ENCODE measurements around the gene BPHL. TPM values are rescaled to one million over a fixed set of nuclear protein-coding genes. Genes with fewer than 3 reads are reported as not detected.

Gene BPHL
- total RNA-seq, 6 experiments from 2014 or later: 30.4 to 142 (median 68.6) TPM

DNA sequence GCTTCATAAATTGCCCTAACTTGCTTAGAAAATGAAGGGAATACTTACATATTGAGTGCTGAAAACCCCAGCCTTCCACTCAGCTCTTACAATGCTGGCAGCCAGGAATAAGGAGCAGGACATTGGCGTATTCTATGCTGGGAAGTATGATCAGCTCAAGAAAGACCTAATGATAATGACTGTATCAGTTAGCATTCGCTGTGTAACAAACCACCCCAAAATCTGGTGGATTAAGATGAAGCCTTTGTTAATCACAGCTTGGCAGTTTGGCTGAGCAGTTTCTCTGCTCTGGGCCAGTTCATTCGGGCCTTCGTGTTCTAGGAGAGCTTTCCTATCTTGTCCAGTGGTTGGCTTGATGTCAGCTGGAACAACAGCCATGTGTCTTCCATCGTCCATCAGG, 72.3 kb downstream of the BPHL start:
- intact Hi-C loops (cut with DNase I): no loop called here
- no peak for DNase-seq
- Histone ChIP-seq H3K36me3 (no peaks in the 10 kb centered on the region), H3K27ac (no peak overlapping the region), H3K27me3 (no peaks in the 10 kb centered on the region), H3K4me1 (no peaks in the 10 kb centered on the region), H3K9me3 (no peaks in the 10 kb centered on the region), H3K4me3 (no peak overlapping the region)
- 40% methylated on average over 1 of the region's 5 CpGs for WGBS (ENCODE audit: insufficient coverage, low coverage, low lambda C conversion rate, missing lambda C conversion rate)
- ATAC-seq: no peak
- TF ChIP-seq, protein P1, sequence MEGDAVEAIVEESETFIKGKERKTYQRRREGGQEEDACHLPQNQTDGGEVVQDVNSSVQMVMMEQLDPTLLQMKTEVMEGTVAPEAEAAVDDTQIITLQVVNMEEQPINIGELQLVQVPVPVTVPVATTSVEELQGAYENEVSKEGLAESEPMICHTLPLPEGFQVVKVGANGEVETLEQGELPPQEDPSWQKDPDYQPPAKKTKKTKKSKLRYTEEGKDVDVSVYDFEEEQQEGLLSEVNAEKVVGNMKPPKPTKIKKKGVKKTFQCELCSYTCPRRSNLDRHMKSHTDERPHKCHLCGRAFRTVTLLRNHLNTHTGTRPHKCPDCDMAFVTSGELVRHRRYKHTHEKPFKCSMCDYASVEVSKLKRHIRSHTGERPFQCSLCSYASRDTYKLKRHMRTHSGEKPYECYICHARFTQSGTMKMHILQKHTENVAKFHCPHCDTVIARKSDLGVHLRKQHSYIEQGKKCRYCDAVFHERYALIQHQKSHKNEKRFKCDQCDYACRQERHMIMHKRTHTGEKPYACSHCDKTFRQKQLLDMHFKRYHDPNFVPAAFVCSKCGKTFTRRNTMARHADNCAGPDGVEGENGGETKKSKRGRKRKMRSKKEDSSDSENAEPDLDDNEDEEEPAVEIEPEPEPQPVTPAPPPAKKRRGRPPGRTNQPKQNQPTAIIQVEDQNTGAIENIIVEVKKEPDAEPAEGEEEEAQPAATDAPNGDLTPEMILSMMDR (IDR thresholded peaks at IDR 0.05): no peak

DNA sequence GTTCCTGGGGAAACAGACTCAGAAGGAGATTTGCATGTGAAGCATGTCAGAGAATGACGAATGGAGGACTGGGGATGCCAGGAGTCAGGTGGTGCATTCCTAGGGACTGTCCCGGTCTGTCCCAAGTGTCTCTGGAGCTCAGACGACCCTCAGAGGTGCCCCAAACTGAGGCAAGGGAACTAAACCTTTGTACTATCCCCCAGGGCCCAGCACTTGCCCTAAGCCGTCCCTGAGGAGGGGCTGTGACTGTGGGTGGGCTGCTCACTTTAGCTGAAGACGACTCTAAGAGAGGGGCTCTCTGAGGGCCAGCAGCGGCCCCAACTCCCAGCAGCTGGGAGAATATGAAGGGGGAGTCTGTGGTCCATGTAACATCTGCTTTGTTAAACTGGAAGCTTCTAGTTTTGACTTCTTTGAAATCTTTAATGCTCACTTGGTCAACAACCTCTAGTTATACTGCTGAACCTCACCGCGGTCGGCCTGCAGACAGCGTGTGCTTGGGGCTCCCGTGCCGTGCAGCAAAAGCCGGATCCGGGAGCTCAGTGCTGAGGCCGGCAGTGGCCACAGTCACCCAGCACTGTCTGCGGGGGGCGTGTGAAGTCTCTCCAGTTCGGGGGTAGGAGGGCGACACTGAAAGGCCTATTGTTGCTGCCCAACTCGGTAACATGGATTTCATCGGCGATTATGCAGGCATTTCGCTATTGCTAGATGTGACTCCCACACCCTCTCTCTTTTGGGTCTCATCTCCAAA, 74.8 kb downstream of the BPHL start:
- no peak overlapping the region for H3K4me3 ChIP-seq
- intact Hi-C loops (cut with DNase I): no loop called here
- H3K36me3 ChIP-seq: no peaks in the 10 kb centered on the region
- H3K27me3 ChIP-seq: no peaks in the 10 kb centered on the region
- TF ChIP-seq, protein P1 (IDR thresholded peaks at IDR 0.05): no peak
- TF ChIP-seq POLR2A (IDR thresholded peaks at IDR 0.05): no peak
- H3K4me1 ChIP-seq: no peaks in the 10 kb centered on the region
- H3K9me3 ChIP-seq: no peaks in the 10 kb centered on the region
- DNase-seq (no peak), ATAC-seq (no peak)
- no peak overlapping the region for H3K27ac ChIP-seq
- 72% methylated on average over 5 of the region's 23 CpGs for WGBS (ENCODE audit: insufficient coverage, low coverage, low lambda C conversion rate, missing lambda C conversion rate)

DNA sequence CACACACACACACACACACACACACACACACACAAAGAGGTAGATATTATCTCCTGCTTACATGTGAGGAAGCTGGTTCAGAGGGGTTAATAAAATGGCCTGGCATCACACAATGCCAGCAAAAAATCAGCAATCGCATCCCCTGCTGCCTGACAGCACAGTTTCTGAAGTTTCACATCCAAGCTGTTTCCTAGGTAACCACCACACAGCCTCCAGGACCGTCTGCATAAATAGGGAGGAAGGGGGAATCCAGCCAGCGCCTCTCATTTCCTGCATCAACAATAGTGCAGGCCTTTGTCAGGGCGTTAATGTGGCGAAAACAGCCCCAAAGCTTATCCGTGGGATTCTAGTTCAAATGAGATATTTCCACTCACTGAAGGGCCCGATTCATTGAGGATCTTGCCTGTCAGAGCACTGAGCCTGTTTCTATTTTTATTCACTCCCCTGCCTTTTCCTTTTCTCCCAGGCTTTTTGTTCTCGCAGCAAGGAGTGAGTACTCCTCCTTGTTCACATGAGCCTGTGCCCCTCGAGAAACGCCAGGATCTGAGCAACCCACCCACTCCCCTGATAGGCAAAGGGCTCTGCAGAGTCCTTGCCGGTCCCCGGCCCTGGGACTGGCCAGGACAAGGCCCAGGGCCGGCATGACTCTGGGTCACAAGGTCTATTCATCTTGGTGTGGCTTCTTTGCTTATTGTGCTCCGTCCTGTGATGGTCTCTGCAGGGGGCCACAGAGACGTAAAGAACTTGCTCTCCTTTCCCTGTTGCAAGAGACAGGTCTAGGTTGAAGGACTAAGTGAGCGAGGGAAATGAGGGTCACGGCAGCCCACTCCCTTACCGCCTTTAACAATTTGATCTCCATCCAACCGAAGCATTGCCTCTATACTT, 76.3 kb downstream of the BPHL start:
- no peaks in the 10 kb centered on the region for H3K4me1 ChIP-seq
- no peaks in the 10 kb centered on the region for H3K27me3 ChIP-seq
- ATAC-seq (peak in 2 of 4 donors; percentile 28 to 36), DNase-seq (no peak)
- no peaks in the 10 kb centered on the region for H3K9me3 ChIP-seq
- H3K4me3 ChIP-seq: no peak overlapping the region
- intact Hi-C loops (cut with DNase I): no loop called here
- no peak for TF ChIP-seq POLR2A (IDR thresholded peaks at IDR 0.05)
- TF ChIP-seq, protein P1 (IDR thresholded peaks at IDR 0.05): no peak
- 69% methylated on average over 9 of the region's 19 CpGs for WGBS (ENCODE audit: insufficient coverage, low coverage, low lambda C conversion rate, missing lambda C conversion rate)
- no peaks in the 10 kb centered on the region for H3K36me3 ChIP-seq
- no peak overlapping the region for H3K27ac ChIP-seq

DNA sequence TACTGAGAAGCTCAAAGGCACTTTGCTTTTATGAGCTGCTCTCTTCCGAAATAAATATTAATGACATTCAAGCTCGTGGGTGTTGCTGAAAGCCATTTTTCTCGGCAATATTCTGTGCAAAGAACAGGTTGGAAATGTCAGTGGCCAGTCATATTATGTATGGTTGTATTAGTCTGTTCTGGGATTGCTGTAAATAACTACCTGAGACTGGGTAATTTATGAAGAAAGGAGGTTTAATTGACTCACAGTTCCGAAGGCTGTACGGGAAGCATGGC, 76.8 kb downstream of the BPHL start:
- H3K27me3 ChIP-seq: no peaks in the 10 kb centered on the region
- H3K4me3 ChIP-seq: no peak overlapping the region
- DNase-seq (no peak), ATAC-seq (no peak)
- no peaks in the 10 kb centered on the region for H3K9me3 ChIP-seq
- intact Hi-C loops (cut with DNase I): no loop called here
- no peaks in the 10 kb centered on the region for H3K4me1 ChIP-seq
- TF ChIP-seq, protein P1 (IDR thresholded peaks at IDR 0.05): no peak
- no peak for TF ChIP-seq POLR2A (IDR thresholded peaks at IDR 0.05)
- no peak overlapping the region for H3K27ac ChIP-seq
- WGBS (ENCODE audit: insufficient coverage, low coverage, low lambda C conversion rate, missing lambda C conversion rate): 76% methylated on average over 5 of the region's 5 CpGs
- no peaks in the 10 kb centered on the region for H3K36me3 ChIP-seq

Measured in right lobe of liver (tissue), 6 donors.